CD4-positive, alpha-beta T cell treated with Interleukin-15 for 1 hour (primary cell): ENCODE data around the gene B3GNT3.
A peak's percentile ranks its signal among the peaks of the same experiment; 100 is the strongest.
"Not testable (repeated sequence)": the region's sequence is repeated elsewhere in the genome, so short reads cannot be mapped to it uniquely, and the experiment has no call there.

Source experiments
- DNase-seq: peaks from one replicate; pipeline ENCODE4 v3.0.0-alpha.2; 2020

The B3GNT3 gene

DNA sequence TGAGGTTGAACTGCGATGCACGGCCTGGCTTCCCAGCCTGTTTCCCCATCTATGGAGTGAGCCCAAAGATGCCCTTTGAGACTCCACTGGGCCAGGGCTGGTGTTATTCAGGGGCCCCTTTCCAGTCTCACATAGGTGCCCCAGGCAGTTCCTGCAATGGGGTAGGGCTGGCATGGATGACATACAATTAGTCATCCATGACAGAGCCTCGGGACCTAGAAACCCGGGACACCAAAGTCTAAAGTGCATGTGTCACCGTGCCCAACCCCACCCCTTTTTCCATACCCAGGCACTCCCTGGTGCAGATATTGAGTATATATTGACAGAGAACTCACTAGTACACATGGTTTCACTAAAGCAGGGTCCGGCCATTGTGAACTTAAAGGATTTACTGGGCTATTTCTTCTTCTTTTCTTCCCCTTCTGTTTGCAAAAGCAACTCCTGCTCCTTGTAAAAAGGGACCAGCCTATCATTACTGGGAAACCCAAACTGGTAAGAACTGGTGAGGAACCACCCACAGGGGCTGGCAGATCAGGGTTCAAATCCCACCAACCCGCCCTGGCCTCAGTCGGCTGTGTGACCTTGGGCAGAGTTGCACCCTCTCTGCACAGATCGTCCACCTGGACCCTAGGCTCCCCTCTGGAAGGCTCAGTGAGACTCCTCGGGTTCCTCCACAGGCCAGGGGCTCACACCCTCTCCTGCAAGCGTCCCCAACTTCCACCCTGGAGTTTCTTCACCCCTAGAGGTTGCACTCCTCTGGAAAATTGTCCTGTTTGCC is 2.7 kb downstream of the B3GNT3 start:
- no peak for DNase-seq

DNA sequence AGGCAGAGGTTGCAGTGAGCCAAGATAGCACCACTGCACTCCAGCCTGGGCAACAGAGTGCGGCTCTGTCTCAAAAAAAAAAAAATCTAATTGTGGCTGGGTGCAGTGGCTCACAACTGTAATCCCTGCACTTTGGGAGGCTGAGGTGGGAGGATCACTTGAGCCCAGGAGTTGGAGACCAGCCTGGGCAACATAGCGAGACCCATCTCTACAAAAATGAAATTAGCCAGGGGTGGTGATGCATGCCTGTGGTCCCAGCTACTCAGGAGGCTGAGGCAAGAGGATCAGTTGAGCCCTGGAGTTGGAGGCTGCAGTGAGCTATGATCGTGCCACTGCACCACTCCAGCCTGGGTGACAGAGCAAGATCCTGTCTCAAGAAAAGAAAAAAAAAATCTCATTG is 3.7 kb downstream of the B3GNT3 start:
- not testable (repeated sequence) for DNase-seq

DNA sequence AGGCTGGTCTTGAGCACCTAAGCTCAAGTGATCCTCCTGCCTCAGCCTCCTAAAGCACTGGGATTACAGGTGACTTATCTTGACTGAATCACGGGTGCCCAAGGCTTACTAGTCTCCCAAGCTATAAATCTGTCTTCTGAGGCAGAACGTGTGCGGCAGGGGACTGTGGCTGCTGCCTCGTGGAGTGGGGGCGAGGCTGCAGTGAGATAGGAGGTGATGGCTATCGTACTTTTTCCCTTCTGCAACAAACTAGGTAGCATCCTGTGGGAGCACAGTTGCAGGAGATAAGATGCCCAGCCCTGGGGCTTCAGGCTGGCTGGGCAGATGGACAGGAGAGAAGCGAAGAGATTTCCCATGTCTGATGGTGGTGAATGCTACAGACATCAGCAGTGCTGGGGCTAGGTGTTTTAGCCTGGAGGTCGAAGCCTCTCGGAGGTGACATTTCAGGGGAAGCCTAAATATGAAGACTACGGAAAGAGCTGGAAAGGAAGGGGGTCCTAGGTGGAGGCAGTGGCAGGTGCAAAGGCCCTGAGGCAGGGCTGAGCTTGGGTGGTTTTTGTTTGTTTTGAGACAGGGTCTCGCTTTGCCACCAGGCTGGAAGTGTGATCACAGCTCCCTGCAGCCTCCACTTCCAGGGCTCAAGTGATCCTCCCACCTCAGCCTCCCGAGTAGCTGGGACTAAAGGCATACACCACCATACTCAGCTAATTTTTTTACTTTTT is 7.4 kb downstream of the B3GNT3 start:
- no peak for DNase-seq

DNA sequence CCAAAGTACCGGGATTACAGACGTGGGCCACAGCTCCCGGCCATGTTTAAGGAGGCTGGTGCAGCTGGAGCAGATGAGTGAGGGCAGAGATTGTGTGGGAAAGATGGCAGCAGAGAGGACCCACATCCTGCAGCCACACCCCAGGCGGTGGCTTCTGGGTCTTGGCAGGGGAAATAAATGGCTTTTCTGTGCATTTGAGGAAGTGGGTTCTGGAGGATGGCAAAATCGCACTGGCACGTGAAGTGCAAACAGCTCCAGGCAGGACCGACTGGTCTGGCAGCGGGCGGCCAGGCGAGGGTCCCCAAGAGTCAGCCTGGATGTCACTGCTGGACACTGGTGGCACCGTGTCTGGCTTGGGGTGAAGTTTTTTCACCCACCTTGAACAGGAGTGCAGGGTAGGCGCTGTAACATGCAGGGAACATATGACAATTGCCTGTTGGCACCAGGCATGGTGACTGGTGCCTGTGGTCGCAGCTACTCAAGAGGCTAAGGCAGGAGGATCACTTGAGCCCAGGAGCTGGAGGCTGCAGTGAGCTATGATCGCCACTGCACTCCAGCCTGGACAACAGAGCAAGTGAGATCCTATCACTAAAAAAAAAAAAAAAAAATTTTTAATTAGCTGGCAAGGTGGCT is 8.4 kb downstream of the B3GNT3 start:
- peak; percentile 49 for DNase-seq

DNA sequence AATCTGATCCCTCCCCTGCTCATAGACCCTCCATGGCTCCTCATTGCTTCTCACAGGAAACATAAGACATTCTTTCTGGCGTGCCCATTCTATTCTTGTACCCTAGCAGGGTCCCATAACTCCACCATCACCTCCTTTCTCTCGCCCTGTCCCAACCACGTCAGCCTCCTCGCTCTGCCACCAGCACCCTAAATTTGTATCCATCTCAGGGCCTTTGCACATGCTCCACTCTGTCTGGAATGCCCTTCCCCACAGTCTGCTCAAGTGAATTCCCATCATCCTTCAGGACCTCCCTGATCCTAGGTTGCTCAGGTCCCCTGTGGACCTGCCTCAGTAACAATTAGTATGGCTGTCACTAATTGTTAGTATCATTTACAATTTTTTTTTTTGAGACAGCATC is 10.5 kb downstream of the B3GNT3 start:
- DNase-seq, result no peak

DNA sequence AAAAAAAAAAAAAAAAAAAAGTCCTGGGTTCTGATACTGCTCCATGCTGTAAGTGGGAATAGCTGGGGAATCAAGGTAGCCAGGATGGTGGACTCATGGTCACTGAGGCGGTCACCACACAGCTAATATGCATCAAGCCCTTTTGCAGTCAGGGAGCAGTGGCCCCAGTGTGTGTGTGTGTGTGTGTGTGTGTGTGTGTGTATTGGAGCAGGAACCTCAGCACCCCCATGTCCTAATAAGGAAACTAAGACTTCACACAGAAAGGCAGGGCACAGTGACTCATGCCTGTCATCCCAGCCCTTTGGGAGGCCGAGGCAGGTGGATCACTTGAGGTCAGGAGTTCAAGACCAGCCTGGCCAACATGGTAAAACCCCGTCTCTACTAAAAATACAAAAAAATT is 12.0 kb downstream of the B3GNT3 start:
- DNase-seq, result peak; percentile 25

DNA sequence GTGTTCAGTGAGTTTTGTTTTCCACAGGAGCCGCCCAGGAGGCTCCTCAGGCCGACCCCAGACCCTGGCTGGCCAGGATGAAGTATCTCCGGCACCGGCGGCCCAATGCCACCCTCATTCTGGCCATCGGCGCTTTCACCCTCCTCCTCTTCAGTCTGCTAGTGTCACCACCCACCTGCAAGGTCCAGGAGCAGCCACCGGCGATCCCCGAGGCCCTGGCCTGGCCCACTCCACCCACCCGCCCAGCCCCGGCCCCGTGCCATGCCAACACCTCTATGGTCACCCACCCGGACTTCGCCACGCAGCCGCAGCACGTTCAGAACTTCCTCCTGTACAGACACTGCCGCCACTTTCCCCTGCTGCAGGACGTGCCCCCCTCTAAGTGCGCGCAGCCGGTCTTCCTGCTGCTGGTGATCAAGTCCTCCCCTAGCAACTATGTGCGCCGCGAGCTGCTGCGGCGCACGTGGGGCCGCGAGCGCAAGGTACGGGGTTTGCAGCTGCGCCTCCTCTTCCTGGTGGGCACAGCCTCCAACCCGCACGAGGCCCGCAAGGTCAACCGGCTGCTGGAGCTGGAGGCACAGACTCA is 12.9 kb downstream of the B3GNT3 start:
- DNase-seq, result no peak

DNA sequence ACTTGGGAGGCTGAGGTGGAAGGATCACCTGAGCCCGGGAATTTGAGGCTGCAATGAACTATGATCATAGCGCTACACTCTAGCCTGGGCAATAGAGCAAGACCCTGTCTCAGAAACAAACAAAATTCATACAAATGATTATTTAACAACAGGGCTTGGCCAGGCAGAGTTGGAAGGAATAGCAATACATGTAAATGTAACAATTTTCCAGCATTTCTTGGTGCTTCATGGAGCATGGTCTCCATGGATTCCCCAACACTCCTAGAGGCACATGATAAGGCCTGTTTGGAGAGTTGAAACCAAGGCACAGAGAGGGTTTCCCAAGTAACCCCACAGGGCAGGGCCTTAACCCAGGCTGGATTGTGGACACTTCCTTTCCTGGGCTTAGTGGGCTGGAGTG is 16.2 kb downstream of the B3GNT3 start:
- DNase-seq, result no peak

DNA sequence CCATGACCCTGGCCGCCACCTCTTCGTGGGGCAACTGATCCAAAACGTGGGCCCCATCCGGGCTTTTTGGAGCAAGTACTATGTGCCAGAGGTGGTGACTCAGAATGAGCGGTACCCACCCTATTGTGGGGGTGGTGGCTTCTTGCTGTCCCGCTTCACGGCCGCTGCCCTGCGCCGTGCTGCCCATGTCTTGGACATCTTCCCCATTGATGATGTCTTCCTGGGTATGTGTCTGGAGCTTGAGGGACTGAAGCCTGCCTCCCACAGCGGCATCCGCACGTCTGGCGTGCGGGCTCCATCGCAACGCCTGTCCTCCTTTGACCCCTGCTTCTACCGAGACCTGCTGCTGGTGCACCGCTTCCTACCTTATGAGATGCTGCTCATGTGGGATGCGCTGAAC is 16.7 kb downstream of the B3GNT3 start:
- DNase-seq, result no peak

DNA sequence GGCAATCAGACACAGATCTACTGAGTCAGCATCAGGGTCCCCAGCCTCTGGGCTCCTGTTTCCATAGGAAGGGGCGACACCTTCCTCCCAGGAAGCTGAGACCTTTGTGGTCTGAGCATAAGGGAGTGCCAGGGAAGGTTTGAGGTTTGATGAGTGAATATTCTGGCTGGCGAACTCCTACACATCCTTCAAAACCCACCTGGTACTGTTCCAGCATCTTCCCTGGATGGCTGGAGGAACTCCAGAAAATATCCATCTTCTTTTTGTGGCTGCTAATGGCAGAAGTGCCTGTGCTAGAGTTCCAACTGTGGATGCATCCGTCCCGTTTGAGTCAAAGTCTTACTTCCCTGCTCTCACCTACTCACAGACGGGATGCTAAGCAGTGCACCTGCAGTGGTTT is 17.2 kb downstream of the B3GNT3 start:
- no peak for DNase-seq

DNA sequence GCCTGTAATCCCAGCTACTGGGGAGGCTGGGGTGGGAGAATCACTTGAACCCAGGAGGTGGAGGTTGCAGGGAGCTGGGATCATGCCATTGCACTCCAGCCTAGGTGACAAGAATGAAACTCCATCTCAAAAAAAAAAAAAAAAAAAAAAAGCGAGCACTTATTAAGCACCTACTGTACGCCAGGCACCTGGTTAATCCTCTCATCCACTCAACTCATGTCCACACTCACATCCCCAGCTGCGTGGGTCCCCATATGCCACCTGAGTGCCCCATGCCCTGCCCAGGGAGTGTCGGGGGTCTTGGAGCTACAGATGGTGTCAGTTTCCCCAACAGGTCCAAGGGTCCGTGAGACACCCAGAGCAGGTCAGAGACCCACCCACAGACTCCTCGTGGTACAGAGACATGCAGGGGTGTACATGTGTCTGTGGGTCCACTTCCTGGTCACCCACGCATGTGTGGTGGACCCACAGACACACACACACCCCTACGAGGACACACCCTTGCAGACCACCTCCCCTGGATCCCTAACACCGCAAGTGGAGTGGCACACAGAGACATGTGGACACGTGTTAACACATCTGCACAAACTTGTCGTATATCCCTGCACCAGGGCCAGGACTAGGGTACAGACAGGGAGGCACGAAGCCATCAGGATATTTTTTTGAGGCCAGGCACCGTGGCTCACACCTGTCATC is 22.9 kb downstream of the B3GNT3 start:
- DNase-seq, result no peak

DNA sequence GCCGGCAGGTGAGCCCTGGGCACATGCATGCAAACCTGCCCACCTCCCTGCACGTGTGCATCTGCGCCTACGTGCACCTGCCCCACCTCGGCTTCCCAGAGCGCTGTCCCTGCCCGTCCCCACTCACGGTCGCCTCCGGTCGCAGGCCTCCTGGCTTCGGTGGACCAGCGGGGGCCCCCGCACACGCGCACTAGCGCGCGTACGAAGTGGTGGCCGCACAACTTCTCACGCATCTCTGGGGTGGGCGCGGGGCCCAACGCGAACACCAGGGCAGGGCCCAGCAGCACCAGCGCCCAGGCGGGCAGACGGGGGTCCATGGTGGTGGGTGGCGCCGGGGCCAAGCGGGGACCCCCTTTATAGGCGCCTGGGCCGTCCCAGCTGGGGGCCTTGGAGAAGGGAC is 26.3 kb downstream of the B3GNT3 start, which contains the start of gene INSL3:
INSL3 (minus strand) TSS at position 330 of the 400 bp plus-strand sequence; CDS start at position 317, 13 bp downstream.
- DNase-seq, result no peak

DNA sequence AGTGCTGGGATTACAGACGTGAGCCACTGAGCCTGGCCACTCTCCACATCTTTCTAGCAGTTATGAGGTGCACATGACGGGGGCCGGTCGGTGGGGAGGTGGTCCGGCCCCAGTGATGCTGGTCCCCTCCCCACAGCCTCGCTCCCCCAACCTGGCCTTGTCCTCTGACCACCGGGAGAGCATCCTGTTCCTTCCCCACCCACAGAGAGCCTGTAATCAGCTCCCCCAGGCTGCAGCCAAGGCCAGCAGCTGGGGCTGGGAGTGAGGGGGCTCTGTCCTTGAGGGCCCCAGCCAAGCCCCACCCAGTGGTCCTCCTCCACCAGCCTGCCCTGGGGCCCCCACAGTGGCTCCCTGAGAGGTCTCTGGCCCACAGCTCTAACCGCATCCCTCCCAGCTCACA is 29.4 kb downstream of the B3GNT3 start:
- DNase-seq, result no peak

DNA sequence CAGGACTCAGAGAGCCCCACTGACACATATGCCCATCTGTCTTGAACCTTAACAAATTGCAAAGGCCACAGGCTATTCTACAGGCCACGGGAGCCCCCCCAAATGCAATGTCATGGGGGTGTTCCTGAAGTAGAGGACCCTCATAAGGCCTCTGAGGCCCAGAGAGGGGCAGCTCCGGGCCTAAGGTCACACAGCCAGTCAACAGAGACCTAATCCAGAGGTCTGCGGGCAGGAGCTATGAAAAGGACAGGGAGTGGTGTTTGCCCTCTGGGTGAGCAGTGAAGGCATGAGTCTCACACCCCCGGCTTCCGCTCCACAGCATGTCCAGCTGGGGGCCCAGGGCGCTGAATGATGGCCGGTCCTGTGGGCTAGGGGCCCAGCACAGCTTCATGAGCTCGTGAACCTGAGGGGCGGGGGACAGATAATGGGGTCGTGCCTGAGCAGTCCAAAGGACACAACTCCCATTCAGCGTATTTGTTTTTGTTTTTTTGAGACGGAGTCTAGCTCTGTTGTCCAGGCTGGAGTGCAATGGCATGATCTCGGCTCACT is 31.6 kb downstream of the B3GNT3 start:
- no peak for DNase-seq

DNA sequence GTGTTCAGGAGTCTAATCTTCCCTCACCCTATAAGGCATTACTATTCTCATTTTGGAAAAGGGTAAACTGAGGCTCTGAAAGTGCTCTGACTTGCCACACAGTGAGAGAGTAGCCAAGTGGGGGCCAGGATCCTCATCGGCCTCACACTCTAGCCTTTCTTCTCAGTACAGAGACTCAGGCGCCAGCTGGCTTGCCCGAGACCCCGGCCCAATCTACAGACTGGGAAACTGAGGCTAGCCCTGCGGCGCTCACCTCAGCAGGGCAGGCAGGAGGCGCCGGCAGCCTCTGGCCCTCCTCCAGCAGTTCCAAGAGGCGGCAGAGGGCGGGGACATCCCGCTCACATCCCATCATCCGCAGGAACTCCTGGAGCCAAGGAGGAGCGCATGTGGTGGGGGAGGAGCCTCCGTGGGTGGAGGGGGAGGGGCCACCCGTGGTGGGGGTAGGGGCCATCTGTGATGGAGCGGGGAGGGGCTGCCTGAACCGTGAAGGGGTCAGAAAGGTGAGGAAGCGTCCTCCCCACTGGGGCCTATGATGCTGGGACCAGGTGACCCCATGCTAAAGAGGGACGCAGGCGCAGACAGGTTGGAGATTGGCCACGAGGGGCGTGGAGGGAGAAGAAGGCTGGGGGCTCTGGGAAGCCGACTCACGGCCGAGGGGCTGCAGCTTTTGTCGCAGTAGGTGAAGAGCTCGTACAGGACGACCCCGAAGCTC is 35.1 kb downstream of the B3GNT3 start:
- no peak for DNase-seq

DNA sequence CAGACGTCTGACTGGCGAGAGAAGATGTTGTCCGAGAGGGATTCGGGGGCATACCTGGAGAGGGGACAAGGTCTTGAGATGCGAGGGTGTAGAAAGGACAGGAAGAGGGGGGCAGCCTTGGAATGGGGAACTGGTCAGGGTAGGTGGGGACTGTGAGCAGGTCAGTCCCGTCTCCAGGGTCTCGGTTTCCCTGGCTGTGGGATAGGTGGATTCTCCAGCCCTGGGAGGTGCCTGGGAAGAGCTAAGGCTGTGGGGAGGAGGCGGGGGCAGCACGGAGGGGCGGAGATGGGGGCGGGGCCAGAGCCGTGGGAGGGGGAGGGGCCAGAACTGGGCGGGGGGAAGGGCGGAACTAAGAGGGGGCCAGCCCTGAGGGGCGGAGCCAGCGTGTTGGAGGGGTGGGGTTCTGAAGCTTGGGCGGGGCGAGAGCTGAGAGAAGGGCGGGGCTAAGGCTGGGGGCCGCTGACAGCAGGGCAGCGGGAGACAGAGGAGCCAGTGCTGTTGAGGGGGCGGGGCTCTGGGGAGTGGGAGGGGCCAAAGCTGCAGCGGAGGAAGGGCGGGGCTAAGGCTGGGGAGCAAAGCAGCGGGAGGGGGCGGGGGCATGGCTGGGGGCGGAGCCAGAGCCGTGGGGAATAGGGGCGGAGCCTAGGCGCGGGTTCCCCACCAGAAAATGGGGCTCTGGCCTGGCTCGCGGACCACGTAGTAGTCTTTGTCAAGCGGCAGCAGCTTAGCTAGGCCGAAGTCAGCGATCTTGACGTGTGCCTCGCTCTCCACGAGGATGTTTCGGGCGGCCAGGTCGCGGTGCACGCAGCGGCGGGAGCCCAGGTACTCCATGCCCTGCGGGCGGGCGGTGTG is 35.9 kb downstream of the B3GNT3 start:
- DNase-seq, result peak; percentile 38

DNA sequence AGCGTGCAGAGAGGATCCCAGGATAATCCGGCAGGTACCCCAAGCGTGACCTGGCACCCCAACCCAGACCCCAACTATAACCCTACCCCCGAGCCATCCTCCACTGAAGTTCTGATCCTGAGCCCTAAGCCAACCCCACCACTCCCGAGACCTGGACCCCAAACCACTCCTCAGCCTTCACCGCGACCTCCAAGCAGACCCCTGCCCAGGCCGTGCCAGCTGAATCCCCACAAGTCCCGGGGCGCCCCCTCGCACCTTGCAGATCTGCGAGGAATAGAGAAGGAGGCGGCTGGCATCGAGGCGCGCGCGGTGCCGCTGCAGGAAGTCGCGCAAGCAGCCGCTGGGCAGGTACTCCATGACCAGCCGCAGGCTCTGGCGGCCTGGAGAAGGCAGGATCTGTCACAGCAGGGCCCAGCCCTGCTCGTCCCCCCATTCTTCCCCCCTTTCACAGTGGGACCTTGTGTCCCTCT is 36.5 kb downstream of the B3GNT3 start:
- no peak for DNase-seq

DNA sequence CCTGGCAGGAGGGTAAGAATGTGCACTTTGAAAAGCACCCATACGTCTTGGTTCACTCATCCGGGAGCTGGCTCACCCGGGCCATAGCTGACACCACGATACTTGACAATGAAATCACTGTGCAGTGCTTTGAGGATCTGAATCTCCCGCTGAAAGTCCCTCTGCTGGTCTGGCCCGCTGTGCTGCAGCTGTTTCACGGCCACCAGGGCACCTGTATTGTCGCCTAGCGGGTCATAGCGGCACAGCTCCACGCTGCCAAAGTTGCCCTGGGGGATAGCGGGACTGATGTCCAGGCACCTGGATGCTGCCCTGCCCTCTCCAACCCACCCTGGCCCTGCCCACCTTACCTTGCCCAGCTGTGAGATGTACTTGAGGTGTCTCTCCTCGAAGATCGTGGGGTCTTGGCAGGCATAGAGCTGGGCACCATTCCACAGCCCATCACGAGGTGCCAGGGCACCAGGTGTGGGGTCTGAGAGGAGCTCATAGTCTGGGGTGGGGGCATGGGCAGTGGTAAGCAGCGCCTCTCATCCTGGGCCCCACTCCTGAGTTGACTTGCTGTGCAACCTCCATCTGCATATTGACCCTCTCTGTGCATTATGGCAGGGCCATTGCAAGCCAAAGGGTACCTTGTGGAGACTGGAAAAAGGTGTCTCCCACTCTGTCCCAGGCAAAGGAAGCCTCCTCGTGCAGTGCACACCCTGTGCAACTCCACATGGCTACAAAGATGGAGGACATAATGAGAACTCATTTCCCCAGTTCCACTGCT is 37.7 kb downstream of the B3GNT3 start:
- DNase-seq, result no peak

DNA sequence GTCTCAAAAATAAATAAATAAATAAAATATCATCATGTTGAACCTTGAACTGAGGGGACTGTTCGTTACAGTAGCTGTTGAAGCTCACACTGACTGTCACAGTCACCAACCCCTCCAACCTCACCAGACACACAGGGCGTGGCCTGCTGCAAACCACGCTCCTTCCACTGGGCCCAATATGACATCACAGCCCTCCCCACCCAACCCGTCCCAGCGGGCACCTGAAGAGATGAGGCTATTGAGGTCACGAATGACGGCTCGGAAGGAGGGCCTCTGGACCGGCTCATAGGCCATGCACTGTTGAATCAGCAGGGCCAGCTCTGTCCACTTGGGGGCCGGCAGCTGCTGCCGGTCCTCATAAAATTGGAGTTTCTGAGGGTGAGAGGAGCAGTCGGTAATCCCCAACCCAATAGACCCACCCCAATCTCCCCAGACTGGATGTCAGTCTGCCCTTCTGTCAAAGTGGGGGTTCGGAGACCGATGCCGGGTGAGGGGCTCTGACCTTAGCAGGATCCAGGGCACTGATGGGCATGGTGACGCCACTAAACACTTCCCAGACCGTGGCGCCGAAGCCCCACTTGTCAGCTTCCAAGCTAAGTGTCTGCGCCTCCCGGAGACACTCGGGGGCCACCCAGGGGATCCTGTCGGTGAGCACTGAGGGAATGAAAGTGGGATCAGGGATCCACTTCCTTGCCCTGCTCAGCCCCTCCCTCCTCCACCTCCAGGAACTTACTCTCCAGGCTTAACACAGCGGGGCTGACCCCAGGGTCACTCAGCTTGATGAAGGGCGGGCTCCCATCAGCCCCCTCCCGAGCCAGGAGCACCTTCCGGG is 39.6 kb downstream of the B3GNT3 start:
- no peak for DNase-seq
